SKM-1 treated with dmso at 0.1 percent for 144 hours (cell line): ENCODE data around the gene EPHB2.

Source experiments
- DNase-seq: peaks from one replicate; lab custom pipeline; 2025; ENCODE audit not compliant: unreplicated experiment; lab: John Stamatoyannopoulos, UW

Gene EPHB2

GRCh38 chr1:22777388-22778057, 66.9 kb downstream of the EPHB2 start:
- no peak for DNase-seq

- DNase-seq: no peak
Measured at GRCh38 chr1:22778408-22778807, 67.8 kb downstream of the EPHB2 start.

- no peak for DNase-seq
Measured at GRCh38 chr1:22778862-22779520, 68.4 kb downstream of the EPHB2 start.

GRCh38 chr1:22780696-22781095, 70.1 kb downstream of the EPHB2 start:
- DNase-seq: no peak

- DNase-seq: no peak
Measured at GRCh38 chr1:22781483-22781882, 70.8 kb downstream of the EPHB2 start.

GRCh38 chr1:22782406-22782805, 71.8 kb downstream of the EPHB2 start:
- no peak for DNase-seq

- no peak for DNase-seq
Measured at GRCh38 chr1:22784317-22784716, 73.7 kb downstream of the EPHB2 start.

GRCh38 chr1:22784737-22785136, 74.1 kb downstream of the EPHB2 start:
- no peak for DNase-seq

- no peak for DNase-seq
Measured at GRCh38 chr1:22786101-22786500, 75.5 kb downstream of the EPHB2 start.

- DNase-seq: no peak
Measured at GRCh38 chr1:22786719-22787489, 76.3 kb downstream of the EPHB2 start.

- DNase-seq: no peak
Measured at GRCh38 chr1:22787636-22788035, 77.0 kb downstream of the EPHB2 start.

- DNase-seq: no peak
Measured at GRCh38 chr1:22788254-22788661, 77.6 kb downstream of the EPHB2 start.

- no peak for DNase-seq
Measured at GRCh38 chr1:22789356-22789994, 78.8 kb downstream of the EPHB2 start.

- no peak for DNase-seq
Measured at GRCh38 chr1:22790232-22791008, 79.8 kb downstream of the EPHB2 start.

- no peak for DNase-seq
Measured at GRCh38 chr1:22791831-22792347, 81.2 kb downstream of the EPHB2 start.

- no peak for DNase-seq
Measured at GRCh38 chr1:22792396-22793160, 81.9 kb downstream of the EPHB2 start.

- no peak for DNase-seq
Measured at GRCh38 chr1:22793647-22794046, 83.0 kb downstream of the EPHB2 start.

- DNase-seq: no peak
Measured at GRCh38 chr1:22794647-22795365, 84.2 kb downstream of the EPHB2 start.

- DNase-seq: no peak
Measured at GRCh38 chr1:22795366-22795714, 84.7 kb downstream of the EPHB2 start.
